ENCODE results near the gene SLCO2B1.

SLCO2B1 gene

GRCh38 chr11:75169101-75169885 is 18.4 kb downstream of the SLCO2B1 start:
- H3K36me3 ChIP-seq = no peaks in the 10 kb centered on the region
- H3K27me3 ChIP-seq = no peaks in the 10 kb centered on the region
- no peak for DNase-seq
- H3K9me3 ChIP-seq = no peaks in the 10 kb centered on the region
- no peak for TF ChIP-seq CTCF (IDR thresholded peaks at IDR 0.05; ENCODE audit: low read depth, low read length)
- no peak overlapping the region for H3K4me3 ChIP-seq (ENCODE audit: low read depth, low read length)
- H3K4me1 ChIP-seq = peaks cover 10% of the 10 kb centered on the region

- no peaks in the 10 kb centered on the region for H3K9me3 ChIP-seq
- TF ChIP-seq CTCF (IDR thresholded peaks at IDR 0.05; ENCODE audit: low read depth, low read length) = no peak
- H3K27me3 ChIP-seq = no peaks in the 10 kb centered on the region
- DNase-seq = peak; percentile 71
- peaks cover 10% of the 10 kb centered on the region for H3K4me1 ChIP-seq
- peak overlapping the region; percentile 42 for H3K4me3 ChIP-seq (ENCODE audit: low read depth, low read length)
- no peaks in the 10 kb centered on the region for H3K36me3 ChIP-seq
These were observed 19.8 kb downstream of the SLCO2B1 start for GRCh38 chr11:75170516-75171201.

- peaks cover 10% of the 10 kb centered on the region for H3K4me1 ChIP-seq
- TF ChIP-seq CTCF (IDR thresholded peaks at IDR 0.05; ENCODE audit: low read depth, low read length) = no peak
- H3K27me3 ChIP-seq = no peaks in the 10 kb centered on the region
- no peak for DNase-seq
- H3K36me3 ChIP-seq = no peaks in the 10 kb centered on the region
- H3K9me3 ChIP-seq = no peaks in the 10 kb centered on the region
- H3K4me3 ChIP-seq (ENCODE audit: low read depth, low read length) = no peak overlapping the region
These were observed 22.4 kb downstream of the SLCO2B1 start for GRCh38 chr11:75173336-75173735.

DNA sequence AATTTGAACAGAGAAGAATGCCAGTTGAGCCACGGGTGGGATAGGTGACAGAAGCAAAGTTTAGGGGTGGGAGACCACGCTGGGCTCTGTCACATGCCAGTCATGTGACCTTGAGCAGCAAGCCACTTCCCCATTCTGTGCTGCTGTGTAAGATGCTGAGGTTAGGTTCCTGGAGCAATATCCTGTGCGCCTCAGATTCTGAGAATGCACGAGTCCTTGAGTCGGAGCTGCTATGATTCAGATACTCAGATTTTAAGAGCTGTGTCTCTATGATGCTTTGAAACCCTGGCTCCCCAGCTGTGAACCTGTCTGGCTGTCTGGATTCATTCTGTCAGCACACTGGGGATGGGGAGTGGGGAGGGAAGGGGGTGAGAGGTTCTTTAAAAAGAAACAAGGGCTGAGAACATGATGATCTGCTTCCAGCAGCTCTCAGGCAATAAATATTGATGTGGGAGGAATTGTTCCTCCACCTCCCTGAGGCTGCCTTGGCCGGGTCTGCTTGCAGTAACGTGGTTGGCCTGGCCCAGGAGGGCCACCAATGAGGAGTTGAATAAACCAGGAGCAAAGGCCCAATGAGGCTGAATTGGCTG is 24.0 kb downstream of the SLCO2B1 start:
- no peaks in the 10 kb centered on the region for H3K36me3 ChIP-seq
- no peaks in the 10 kb centered on the region for H3K9me3 ChIP-seq
- DNase-seq = no peak
- TF ChIP-seq CTCF (IDR thresholded peaks at IDR 0.05; ENCODE audit: low read depth, low read length) = no peak
- peaks cover 10% of the 10 kb centered on the region for H3K4me1 ChIP-seq
- no peak overlapping the region for H3K4me3 ChIP-seq (ENCODE audit: low read depth, low read length)
- H3K27me3 ChIP-seq = no peaks in the 10 kb centered on the region

- no peaks in the 10 kb centered on the region for H3K27me3 ChIP-seq
- no peaks in the 10 kb centered on the region for H3K9me3 ChIP-seq
- no peak overlapping the region for H3K4me3 ChIP-seq (ENCODE audit: low read depth, low read length)
- H3K4me1 ChIP-seq = peaks cover 4% of the 10 kb centered on the region; the same call in 1 of the 2 replicates
- no peak for TF ChIP-seq CTCF (IDR thresholded peaks at IDR 0.05; ENCODE audit: low read depth, low read length)
- DNase-seq = no peak
- H3K36me3 ChIP-seq = no peaks in the 10 kb centered on the region
These were observed 31.8 kb downstream of the SLCO2B1 start for GRCh38 chr11:75182664-75183063.
